Activated CD4-positive, alpha-beta T cell treated with anti-CD3 and anti-CD28 coated beads, Interleukin-2, amount 50 U/mL, for 4 hours (primary cell): ENCODE data around the gene SHROOM1.

Source experiments
- DNase-seq, 2 experiments: peaks; one replicate each; pipeline ENCODE4 v3.0.0-alpha.2; 2020

Gene SHROOM1

GRCh38 chr5:132802044-132802684, 28.3 kb downstream of the SHROOM1 start:
- no peak for DNase-seq

DNA sequence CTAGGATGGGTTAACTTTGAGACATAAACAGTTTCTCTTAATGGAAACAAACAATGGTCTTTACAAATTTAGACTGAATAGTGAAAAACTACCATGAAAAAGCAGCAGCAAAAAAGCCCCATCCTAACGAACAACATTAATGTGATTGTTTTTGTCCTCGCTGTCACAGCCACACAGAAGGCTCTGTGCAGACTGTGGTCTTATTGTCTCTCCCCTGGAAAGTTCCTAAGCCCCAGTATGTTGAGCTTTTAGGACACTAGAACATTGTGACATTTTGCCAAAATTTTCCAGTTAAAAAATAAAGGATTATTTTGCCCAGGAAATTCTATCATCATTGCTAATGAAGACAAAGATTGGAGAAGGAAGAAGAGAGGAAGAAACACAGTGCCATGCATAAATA, 29.9 kb downstream of the SHROOM1 start:
- no peak for DNase-seq

DNA sequence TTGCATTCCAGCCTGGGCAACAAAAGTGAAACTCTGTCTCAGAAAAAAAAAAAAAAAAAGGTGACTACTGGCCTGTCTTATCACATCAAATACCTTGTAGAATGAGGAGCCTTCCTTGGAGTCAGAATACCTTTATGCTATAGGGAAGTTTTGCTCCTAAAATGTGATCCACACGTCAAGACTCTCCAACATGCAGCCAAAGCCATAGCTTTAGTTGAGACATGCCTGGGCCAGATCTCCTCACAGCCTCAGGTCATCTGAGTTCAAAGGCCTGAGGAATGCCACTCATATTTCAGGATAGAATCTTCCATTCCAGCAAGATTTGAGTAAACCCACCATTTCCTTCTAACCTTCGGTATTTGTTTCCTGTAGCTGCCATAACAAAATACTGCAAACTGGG, 31.1 kb downstream of the SHROOM1 start:
- DNase-seq = no peak

DNA sequence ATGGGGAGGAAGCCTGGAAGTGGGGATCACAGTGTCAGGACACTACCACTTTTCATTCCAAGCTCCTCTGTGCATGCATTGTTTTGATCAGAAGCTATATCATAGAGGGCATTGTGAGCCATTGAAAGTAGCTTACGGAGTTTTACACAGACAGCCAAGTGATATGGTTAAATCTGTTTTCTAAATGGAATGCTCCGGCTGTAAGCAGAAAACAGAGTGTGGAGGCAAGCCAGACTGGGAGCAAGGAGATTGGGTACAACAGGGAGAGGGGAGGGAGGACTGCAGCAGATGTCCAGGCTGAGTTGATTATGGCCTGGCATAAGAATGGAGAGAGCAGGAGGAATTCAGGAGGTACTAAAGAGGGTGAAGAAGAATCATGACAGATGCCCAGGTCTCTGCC, 32.8 kb downstream of the SHROOM1 start:
- DNase-seq = no peak

DNA sequence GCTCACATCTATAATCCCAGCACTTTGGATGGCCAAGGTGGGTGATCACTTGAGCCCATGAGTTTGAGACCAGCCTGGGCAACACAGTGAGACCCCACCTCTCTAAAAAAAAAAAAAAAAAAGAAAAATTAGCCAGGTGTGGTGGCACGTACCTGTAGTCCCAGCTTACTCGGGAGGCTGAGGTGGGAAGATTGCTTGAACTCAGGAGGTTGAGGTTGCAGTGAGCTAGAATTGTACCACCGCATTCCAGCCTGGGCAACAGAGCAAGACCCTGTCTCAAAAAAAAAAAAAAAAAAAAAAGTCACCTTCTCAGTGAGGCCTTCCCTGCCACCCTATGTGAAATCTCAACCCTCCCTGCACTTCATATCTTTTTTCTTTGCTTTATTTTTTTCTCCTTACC, 39.4 kb downstream of the SHROOM1 start:
- DNase-seq = no peak

- DNase-seq = no peak
These were observed 40.1 kb downstream of the SHROOM1 start for GRCh38 chr5:132790201-132790865.

- no peak for DNase-seq
These were observed 41.2 kb downstream of the SHROOM1 start for GRCh38 chr5:132788990-132789886.

- no peak for DNase-seq
These were observed 41.9 kb downstream of the SHROOM1 start for GRCh38 chr5:132788508-132788907.

GRCh38 chr5:132787076-132787475, 43.4 kb downstream of the SHROOM1 start:
- no peak for DNase-seq

DNA sequence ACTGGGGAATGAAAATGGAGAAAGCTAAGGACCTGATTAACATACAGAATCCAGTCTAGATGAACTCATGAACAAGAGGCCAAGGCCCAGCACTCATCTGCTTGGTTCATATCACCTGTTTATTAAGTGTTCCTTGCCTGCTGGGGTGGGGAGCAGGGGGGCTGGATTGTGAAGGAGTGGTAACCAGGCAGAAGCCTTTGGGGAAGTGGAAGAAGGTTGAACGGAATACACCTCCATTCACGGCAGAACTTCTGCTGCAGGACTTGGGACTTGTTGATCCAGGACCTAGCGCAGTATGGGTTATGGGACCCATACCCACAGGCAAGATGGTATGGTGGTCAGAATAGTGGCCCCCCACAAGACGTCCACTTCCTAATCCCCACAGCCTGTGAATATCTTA, 44.6 kb downstream of the SHROOM1 start:
- no peak for DNase-seq

- no peak for DNase-seq
These were observed 45.1 kb downstream of the SHROOM1 start for GRCh38 chr5:132785365-132785764.

GRCh38 chr5:132782101-132782500, 48.3 kb downstream of the SHROOM1 start:
- DNase-seq = no peak

- no peak for DNase-seq
These were observed 49.4 kb downstream of the SHROOM1 start for GRCh38 chr5:132781029-132781428.

DNA sequence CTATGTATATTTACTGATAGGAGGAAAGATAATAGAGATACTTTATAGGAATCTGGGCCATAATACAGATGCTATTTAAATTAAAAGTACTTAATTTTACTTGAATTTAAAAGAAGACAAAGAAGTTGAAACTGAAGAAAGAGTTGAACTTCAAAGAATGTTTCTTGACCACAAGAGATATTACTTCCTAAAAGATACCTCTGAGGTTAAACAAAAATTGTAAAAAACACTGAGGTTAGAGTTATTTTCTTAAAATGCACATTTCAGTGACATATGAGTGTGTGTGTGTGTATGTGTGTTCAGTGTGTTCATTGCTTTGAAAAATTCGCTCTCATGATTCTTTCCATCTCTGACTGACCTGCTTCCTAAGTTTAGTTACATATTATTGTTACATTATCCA, 49.9 kb downstream of the SHROOM1 start:
- DNase-seq = no peak

DNA sequence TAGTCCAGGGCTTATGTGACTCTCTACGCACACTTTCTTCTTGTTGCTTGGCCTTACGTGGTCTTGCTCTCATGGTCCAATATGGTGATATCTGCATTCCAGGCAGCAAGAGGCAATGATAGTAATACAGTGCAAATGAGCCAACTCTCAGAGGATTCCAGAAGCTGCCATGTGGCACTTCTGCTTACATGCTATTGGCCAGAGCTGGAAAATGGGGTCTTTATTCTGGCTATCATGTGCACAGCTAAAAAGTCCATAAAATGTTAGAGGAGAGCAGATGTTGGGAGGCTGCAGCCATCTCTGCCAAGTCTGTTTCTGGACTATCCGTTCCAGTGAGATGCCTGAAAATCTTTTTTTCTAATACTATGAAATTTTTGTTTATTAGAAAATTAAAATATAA, 50.5 kb downstream of the SHROOM1 start:
- DNase-seq = no peak

DNA sequence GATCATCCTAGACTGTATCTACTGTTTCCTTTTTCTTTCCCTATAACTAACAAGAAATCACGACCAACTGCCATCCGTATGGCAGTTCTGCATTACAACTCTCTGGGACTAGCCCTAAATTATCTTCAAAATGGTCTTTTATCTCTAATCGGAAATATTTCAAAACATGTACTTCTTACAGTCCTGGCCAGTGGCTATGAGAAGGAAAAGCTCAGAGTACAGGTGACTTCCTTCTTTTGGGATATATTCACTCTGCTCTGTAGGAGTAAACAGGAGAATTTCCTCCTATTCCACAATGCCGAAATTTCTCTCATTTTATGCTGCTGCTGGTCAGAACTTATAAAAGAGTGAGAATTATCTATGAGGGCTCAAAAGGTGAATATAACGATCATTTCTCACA, 51.6 kb downstream of the SHROOM1 start:
- DNase-seq = no peak

DNA sequence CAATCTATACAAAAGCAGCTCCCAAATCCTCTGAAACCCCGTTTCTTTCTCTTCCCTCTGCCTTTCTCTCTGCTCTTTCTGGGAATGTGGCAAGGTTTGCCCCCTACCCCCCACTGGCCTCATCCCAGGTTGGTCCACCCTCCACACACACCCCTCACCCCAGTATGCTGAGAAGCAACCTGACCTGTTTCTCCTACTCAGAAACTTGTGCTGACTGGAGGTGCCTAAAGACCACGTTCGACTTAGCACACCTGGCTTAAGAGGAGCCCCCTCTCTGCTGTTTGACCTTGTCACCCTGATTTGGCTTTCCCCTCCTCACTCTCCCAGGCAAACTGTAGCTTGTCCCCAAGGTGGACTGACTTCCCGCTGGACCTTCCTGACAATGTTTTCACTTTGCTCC, 52.3 kb downstream of the SHROOM1 start:
- DNase-seq = no peak

DNA sequence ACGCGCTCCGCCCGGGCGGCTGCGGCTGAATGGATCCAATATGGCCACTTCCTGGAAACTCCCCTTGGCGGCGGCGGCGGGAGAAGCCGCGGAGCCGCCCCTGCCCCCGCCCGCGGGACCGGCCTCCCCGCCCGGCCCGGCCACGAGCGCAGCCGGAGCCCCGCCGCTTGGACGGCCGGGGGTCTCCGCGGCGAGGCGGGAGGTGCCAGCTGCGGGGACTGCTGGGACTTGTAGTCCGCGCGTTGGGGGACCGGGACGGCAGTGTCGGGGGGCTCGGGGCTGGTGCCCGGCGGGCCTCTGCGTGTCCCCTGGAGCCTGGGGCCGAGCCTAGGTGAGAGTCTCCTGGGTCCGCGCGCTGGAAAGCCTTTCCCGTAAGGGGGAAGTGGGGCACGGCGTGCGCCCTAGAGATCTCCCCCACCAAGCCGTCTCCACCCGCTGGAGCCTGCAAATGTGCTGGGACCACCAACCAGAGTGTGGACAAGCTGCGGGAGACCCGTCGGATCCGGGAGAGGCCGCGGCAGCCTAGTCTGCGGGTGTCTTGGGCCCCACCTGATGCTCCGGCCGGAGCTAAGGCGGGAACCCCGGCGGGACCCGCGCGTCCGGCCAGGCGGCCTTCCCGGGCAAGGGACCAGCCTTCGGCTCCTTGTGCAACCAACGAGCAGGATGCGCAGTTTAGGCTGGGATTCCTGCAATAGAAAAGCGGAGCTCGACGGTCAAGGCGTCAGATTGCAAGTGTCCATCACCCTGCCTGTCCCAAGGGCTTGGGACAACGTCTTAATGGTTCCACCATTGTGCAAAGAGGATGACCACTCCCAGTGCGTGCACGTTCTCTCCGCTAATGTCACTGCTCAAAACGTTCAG, 53.0 kb downstream of the SHROOM1 start, which contains the start of gene SEPTIN8:
Gene SEPTIN8, minus strand, starts transcription at position 31 of the 861 bp plus-strand sequence. CDS start 102 bp downstream, outside the sequence.
- DNase-seq = no peak

- DNase-seq = no peak
These were observed 53.6 kb downstream of the SHROOM1 start for GRCh38 chr5:132776938-132777208.

DNA sequence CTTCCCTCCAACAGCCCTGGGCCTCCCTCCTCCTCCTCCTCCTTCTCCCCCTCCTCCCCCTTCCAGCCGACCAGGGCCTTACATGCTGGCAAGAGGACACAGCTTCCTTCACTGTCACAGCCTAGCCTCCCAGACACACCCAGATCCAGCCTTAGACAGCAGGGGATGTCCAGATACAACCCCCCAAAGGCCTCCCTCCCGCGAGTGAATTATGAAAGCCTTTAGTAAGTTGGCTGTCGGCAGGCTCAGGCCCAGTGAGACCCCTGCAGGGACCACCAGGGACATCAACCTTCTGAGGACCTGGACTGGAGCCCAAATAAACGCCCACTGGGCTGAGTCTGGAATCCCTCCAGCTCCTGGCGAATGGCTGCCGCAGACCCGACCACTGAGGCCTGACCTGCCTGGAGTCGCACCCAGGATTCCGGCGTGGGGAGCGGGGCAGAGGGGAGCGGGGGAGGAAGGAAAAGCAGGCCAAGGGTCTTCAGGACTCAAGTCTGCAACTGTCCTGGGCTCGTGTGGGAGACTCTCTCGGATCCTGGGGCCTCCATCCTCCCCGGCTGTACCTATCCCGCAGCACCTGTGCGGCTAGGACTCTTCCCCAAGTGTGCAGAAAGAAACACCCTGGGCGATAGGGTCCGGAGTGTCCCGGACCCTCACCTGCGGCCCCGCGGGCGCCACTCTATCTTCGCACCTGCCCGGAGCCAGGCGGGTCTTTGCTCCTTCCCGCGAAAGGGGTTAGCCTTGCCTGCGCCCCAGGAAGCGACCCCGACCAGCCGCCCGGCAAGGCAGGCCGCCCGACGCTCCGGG, 54.1 kb downstream of the SHROOM1 start:
- DNase-seq = no peak

- no peak for DNase-seq
These were observed 54.9 kb downstream of the SHROOM1 start for GRCh38 chr5:132775476-132775961.

GRCh38 chr5:132774896-132775295, 55.6 kb downstream of the SHROOM1 start:
- DNase-seq = no peak
